ENCODE results near the gene EXOC4. TPM values are rescaled to one million over a fixed set of nuclear protein-coding genes. Genes with fewer than 3 reads are reported as not detected.

EXOC4 gene
- total RNA-seq, 1 donor from 2014 or later = 94.0 TPM

DNA sequence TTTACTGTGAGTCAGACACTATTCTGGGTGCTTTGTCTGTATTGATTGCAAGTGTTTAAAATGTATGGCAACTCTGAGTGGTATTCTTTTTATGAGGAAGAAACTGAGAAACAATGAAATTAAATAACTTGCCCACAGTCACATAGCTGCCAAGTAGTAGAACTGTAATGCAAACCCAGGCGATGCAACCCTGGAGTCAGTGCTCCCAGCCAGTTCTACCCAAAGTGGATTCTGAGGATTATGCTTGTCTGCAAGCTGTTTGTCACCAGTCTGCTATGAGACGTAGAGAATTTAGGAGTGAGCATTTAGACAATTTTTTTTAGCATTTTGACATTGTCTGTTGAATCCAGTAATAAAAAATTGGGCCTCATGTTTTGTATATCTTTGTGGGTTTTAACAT lies 568.3 kb downstream of the EXOC4 start:
- Mint-ChIP-seq H3K36me3 (ENCODE audit: low read depth, unreplicated experiment) (no peaks in the 10 kb centered on the region), H3K27me3 (ENCODE audit: unreplicated experiment) (no peaks in the 10 kb centered on the region), H3K4me3 (ENCODE audit: unreplicated experiment) (no peak overlapping the region), H3K4me1 (ENCODE audit: unreplicated experiment) (peaks cover 19% of the 10 kb centered on the region), H3K9me3 (ENCODE audit: unreplicated experiment) (no peaks in the 10 kb centered on the region), H3K27ac (ENCODE audit: unreplicated experiment) (no peak overlapping the region)
- TF ChIP-seq, protein P1, sequence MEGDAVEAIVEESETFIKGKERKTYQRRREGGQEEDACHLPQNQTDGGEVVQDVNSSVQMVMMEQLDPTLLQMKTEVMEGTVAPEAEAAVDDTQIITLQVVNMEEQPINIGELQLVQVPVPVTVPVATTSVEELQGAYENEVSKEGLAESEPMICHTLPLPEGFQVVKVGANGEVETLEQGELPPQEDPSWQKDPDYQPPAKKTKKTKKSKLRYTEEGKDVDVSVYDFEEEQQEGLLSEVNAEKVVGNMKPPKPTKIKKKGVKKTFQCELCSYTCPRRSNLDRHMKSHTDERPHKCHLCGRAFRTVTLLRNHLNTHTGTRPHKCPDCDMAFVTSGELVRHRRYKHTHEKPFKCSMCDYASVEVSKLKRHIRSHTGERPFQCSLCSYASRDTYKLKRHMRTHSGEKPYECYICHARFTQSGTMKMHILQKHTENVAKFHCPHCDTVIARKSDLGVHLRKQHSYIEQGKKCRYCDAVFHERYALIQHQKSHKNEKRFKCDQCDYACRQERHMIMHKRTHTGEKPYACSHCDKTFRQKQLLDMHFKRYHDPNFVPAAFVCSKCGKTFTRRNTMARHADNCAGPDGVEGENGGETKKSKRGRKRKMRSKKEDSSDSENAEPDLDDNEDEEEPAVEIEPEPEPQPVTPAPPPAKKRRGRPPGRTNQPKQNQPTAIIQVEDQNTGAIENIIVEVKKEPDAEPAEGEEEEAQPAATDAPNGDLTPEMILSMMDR (IDR thresholded peaks at IDR 0.05; ENCODE audit: unreplicated experiment) = no peak
- no peak for DNase-seq (ENCODE audit: low spot score)

DNA sequence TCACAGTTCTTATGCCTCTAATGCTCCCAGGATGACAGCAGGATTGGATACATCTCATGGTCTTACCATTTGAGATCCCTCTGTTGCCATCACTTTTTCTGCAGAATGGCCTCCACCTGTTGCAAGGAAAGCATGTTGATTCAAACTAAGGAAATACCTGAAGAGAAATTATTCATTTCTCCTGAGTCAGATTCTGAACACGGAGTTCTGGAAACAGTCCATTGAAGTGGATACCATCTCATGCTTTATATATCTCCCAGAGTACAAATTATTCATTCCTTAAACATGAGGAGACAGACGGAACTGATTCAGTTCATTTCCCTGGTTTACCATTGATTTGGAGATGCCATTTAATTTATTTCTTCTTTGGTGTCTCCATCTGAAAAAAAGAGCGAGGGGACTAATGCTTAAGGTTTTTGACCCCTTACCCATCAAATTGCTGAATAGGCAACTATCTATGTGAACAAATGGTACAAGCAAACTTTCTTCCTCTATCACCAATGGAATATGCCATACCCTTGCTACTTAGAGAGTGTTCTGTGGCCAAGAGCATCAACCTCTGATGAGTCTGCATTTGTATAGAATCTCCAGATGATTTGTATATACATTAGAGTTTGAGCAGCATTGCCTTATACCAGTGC lies 569.2 kb downstream of the EXOC4 start:
- Mint-ChIP-seq H3K4me3 (ENCODE audit: unreplicated experiment) (no peak overlapping the region), H3K4me1 (ENCODE audit: unreplicated experiment) (peaks cover 19% of the 10 kb centered on the region), H3K27me3 (ENCODE audit: unreplicated experiment) (no peaks in the 10 kb centered on the region), H3K27ac (ENCODE audit: unreplicated experiment) (no peak overlapping the region), H3K9me3 (ENCODE audit: unreplicated experiment) (no peaks in the 10 kb centered on the region), H3K36me3 (ENCODE audit: low read depth, unreplicated experiment) (no peaks in the 10 kb centered on the region)
- no peak for DNase-seq (ENCODE audit: low spot score)
- TF ChIP-seq, protein P1 (IDR thresholded peaks at IDR 0.05; ENCODE audit: unreplicated experiment) = no peak

DNA sequence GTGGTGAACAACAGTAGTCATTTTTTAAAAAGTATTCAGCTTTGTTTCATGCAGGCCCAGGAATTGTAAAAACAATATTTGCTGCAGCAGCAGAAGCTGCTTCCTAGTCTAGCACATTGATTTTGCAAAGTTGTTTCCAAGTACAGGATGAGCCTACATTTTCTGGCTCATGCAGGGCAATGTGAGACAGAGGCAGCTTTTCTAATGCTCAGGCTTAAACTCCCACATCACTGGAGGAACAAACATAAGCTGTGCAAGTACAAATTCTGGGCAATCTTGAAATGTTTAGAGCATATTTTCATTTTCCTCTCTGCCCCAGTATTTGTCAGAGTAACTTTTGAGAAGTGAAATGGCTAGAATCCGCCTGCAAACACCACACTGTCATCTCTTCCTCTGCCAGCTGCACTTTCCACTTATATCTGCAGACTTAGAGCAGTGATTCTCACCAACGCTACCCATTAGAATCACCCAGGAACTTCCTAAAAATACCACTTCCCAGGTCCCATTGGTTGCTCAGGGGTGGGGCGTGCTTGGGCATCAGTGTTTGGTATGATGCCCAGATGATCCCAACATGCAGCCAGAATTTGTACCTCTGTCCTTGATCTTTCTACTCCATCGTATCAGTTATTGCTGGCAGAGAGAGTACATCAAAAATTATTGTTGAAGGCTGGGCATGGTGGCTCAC lies 570.1 kb downstream of the EXOC4 start:
- DNase-seq (ENCODE audit: low spot score) = no peak
- Mint-ChIP-seq H3K4me3 (ENCODE audit: unreplicated experiment) (no peak overlapping the region), H3K4me1 (ENCODE audit: unreplicated experiment) (peaks cover 19% of the 10 kb centered on the region), H3K9me3 (ENCODE audit: unreplicated experiment) (no peaks in the 10 kb centered on the region), H3K27ac (ENCODE audit: unreplicated experiment) (no peak overlapping the region), H3K27me3 (ENCODE audit: unreplicated experiment) (no peaks in the 10 kb centered on the region), H3K36me3 (ENCODE audit: low read depth, unreplicated experiment) (no peaks in the 10 kb centered on the region)
- TF ChIP-seq, protein P1 (IDR thresholded peaks at IDR 0.05; ENCODE audit: unreplicated experiment) = no peak

DNA sequence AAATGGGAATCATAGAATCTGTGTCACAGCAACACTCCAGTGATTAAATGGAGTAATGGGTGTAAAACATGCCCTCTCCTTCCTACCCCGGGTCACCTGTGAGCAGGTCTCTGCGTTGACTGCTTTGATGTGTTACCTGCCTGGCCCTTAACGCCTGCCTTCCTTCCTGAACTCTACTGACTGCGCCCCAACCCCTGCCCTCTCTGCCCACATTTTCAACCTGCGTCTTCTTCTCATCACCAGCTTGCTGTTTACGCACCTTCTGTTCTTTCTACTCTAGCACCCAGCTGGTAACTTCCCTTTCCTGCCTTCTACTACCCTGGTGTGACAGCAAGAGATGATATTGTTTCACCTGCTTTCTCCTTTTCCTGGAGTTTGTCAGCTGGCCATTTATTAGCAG lies 571.3 kb downstream of the EXOC4 start:
- H3K4me3 Mint-ChIP-seq (ENCODE audit: unreplicated experiment) = no peak overlapping the region
- peak overlapping the region; percentile 77 for H3K27ac Mint-ChIP-seq (ENCODE audit: unreplicated experiment)
- DNase-seq (ENCODE audit: low spot score) = no peak
- no peaks in the 10 kb centered on the region for H3K27me3 Mint-ChIP-seq (ENCODE audit: unreplicated experiment)
- TF ChIP-seq, protein P1 (IDR thresholded peaks at IDR 0.05; ENCODE audit: unreplicated experiment) = no peak
- H3K9me3 Mint-ChIP-seq (ENCODE audit: unreplicated experiment) = no peaks in the 10 kb centered on the region
- H3K36me3 Mint-ChIP-seq (ENCODE audit: low read depth, unreplicated experiment) = no peaks in the 10 kb centered on the region
- peaks cover 19% of the 10 kb centered on the region for H3K4me1 Mint-ChIP-seq (ENCODE audit: unreplicated experiment)
